GM12873 (cell line): ENCODE data around the gene GABRR2.

ENCODE experiments used
- CTCF ChIP-seq: IDR thresholded peaks from 2 replicates; pipeline ENCODE4 v1.5.1; 2012; ENCODE audit warnings: low read depth, mild to moderate bottlenecking, moderate library complexity, low read length, control low read depth; ENCODE audit not compliant: insufficient read depth; ENCODE audit errors: missing control alignments

The GABRR2 gene

GRCh38 chr6:89315249-89315885 lies at the start of gene GABRR2:
TSS of gene GABRR2 (minus strand) at chr6:89315299. CDS start at chr6:89315165, 134 bp downstream.
- TF ChIP-seq CTCF: no peak

DNA sequence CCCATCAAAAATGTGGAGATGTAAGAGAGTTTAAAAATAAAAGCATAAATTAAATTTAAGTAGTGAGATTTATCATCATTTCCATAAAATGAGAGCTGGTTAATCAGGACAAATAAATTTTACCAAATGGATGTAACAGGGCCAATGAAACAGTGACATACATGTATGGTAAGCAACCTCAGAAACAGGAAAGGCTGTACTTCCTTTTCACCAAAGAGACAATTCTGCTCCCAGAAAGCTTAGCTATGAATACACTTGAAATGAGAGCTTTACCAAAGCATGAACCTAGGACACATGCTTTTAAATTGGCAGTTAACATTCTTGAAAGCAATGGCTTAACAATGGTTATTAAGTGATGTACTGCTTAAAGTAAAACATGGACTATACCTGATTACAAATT lies 49.5 kb upstream of the GABRR2 start:
- no peak for TF ChIP-seq CTCF

DNA sequence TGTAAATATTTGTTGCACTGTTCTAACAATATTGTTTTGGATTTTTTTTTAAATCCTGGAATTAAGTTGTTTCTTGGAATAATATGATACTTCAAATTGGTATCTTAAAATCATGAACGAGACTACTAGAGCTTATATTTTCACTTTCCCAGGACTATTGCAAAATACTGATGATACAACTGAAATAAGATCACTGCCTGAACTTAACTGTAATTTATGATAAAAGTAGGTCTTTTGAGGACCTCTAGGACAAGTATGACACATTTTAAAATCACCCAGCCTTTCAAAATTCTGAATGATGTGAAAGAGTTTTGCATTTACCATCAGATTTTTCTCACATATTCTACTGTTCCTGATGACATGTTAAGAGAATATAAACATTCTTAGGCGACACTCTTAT lies 46.1 kb upstream of the GABRR2 start:
- TF ChIP-seq CTCF: no peak

DNA sequence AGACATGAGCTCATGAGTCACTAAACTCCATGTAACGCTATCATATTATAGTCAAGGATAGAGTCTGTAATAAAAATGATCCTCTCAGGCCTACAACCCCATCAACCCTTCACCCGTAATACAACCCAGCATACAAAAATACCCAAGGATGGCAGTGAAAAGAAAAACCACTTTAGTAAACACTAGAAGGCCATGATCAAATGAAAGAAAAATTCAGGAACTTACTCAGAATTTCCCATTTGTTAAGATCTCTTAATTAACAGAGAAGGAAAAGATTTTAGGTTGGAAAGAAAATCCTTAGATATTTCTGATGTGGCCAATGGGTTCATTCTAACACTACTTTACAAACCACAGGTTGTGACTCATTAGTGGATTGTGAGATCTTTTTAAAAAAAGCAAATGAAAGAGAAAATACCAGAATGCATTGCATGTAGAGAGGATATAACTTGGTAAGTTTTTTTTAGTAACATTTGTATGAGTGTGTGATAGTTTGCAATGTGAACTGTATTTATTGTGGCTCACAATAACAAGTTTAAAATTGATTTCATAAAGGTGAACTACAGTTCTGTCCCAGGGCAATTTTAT lies 45.4 kb upstream of the GABRR2 start:
- no peak for TF ChIP-seq CTCF

GRCh38 chr6:89359561-89359960 lies 44.5 kb upstream of the GABRR2 start:
- TF ChIP-seq CTCF: no peak

- no peak for TF ChIP-seq CTCF
Observed at GRCh38 chr6:89357390-89357789, 42.3 kb upstream of the GABRR2 start.

DNA sequence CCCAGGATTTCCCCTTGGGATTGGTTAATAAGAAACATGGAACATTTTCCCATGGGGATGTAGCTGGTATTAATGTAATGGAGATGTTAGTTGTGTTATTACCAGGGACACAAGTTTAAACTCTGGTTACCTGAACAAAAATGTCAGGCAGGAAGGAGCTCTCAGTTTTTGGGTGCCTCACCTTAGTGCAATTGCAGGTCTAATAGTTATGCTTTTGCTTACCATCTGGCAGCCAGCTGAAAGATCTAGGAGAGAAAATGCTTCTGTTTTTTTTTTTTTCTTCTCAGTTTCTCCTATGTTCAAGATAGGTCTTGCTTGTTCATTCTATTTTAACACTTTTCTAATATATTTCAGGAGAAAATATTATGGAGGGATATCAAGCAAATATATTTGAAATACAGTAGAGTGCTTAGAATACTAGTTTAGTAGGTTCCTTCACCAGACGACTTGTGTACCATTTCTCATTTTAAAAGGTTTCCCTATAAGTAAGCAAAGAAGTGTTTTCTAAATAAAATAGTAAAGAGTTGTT lies 41.6 kb upstream of the GABRR2 start:
- no peak for TF ChIP-seq CTCF
